HG03196 (cell line): ENCODE measurements around the gene TGFB1.
"Not testable (repeated sequence)": the region's sequence is repeated elsewhere in the genome, so short reads cannot be mapped to it uniquely, and the experiment has no call there.

ENCODE experiments used
- ATAC-seq: cut with Tn5 transposase; IDR thresholded peaks from one replicate; pipeline ENCODE4 v1.9.1; 2021; ENCODE audit not compliant: unreplicated experiment

TGFB1 gene

GRCh38 chr19:41346916-41347315, 6.8 kb downstream of the TGFB1 start:
- ATAC-seq = not testable (repeated sequence)

- no peak for ATAC-seq
Measured at GRCh38 chr19:41344162-41344561, 9.6 kb downstream of the TGFB1 start.

- no peak for ATAC-seq
Measured at GRCh38 chr19:41341669-41342490, 11.8 kb downstream of the TGFB1 start.

- no peak for ATAC-seq
Measured at GRCh38 chr19:41339936-41340335, 13.8 kb downstream of the TGFB1 start.

GRCh38 chr19:41335467-41335866, 18.3 kb downstream of the TGFB1 start:
- no peak for ATAC-seq

GRCh38 chr19:41334793-41335192, 18.9 kb downstream of the TGFB1 start:
- ATAC-seq = no peak

GRCh38 chr19:41332468-41332867, 21.3 kb downstream of the TGFB1 start:
- no peak for ATAC-seq

GRCh38 chr19:41332000-41332399, 21.7 kb downstream of the TGFB1 start:
- no peak for ATAC-seq

GRCh38 chr19:41330946-41331678, 22.6 kb downstream of the TGFB1 start:
- ATAC-seq = no peak

- ATAC-seq = no peak
Measured at GRCh38 chr19:41330481-41330880, 23.2 kb downstream of the TGFB1 start.

GRCh38 chr19:41328842-41329225, 24.9 kb downstream of the TGFB1 start:
- ATAC-seq = no peak

- peak; percentile 6 for ATAC-seq
Measured at GRCh38 chr19:41328157-41328841, 25.4 kb downstream of the TGFB1 start.

GRCh38 chr19:41327576-41328156, 26.1 kb downstream of the TGFB1 start:
- peak; percentile 45 for ATAC-seq

GRCh38 chr19:41327076-41327575, 26.6 kb downstream of the TGFB1 start:
- ATAC-seq = no peak

GRCh38 chr19:41325947-41326706, 27.6 kb downstream of the TGFB1 start:
- ATAC-seq = no peak

GRCh38 chr19:41325640-41325946, 28.1 kb downstream of the TGFB1 start:
- ATAC-seq = no peak

GRCh38 chr19:41324921-41325639, 28.6 kb downstream of the TGFB1 start:
- no peak for ATAC-seq

GRCh38 chr19:41324231-41324702, 29.5 kb downstream of the TGFB1 start:
- ATAC-seq = no peak

- ATAC-seq = no peak
Measured at GRCh38 chr19:41323430-41324125, 30.1 kb downstream of the TGFB1 start.
